NCI-H748 (cell line): Measurements from ENCODE around the gene RBFOX2.
"Not testable (repeated sequence)": the region's sequence is repeated elsewhere in the genome, so short reads cannot be mapped to it uniquely, and the experiment has no call there.

Experiments
- DNase-seq: peaks from one replicate; lab custom pipeline; 2025; ENCODE audit not compliant: unreplicated experiment; lab: John Stamatoyannopoulos, UW

RBFOX2 gene

DNA sequence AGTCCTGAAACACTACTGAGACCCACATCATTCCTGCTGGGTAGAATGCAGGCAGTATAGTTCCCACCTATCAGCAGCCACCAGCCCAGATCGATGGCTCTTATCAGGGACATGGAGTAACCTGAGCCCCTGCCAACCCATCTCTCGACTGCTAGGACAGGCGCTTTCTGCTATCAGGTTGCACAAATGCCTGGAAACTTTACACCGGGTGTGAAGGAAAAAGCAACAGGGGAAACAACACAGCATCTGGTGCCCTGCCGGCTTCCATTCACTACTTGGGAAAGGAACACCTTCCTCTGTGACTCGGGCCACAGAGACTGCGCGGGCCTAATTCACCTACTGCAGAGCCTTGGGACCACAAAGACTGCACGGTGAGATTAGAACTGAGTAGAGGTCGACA, 18.5 kb downstream of the RBFOX2 start:
- peak; percentile 29 for DNase-seq

- DNase-seq = no peak
These were observed 19.5 kb downstream of the RBFOX2 start for GRCh38 chr22:36009085-36009484.

GRCh38 chr22:36008565-36008964, 20.1 kb downstream of the RBFOX2 start:
- DNase-seq = no peak

DNA sequence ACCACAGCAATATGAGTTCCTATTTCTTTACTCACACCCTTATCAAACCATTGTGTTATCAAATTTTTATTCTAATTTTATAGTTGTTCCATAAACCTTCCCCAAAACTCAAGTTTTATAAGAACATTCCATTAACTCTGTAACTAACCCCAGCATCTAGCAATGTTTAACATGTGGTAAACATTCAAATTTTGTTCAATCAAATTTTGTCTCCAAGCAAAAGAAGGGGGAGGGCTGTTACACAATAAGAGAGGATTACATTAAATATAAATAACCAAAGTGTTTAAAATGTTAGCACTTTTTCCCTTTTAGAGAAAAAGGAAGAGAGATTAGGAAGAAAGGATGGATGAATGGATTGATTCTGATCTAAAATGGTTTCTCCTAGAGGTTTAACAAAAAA, 20.5 kb downstream of the RBFOX2 start:
- no peak for DNase-seq

DNA sequence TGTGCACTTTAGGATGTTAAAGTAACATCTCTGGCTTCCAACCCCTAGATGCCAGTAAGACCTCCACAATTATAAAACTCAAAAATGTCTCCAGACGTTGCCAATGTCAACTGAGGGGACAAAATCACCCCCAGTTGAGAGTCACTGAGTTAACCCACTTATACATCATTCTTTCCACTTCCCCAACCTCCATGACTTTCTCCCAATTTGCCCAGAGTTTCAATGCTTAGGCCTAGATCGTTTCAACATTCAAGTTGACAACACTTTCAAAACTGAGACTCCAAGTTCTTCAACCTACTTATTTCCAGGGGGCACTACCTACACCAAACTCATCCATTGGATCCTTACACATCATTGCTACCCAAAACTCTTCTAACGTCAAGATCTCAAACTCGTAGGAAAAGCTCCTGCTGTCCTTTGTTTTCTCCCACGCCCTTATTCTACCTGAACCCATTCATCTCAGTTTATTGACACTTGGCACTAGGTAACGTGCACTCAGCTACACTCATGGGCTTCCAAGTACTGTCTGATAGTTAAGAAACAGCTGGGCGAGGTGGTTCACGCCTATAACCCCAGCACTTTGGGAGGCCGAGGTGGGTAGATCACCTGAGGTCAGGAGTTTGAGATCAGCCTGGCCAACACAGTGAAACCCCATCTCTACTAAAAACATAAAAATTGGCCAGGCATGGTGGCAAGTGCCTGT, 24.5 kb downstream of the RBFOX2 start:
- DNase-seq = no peak

DNA sequence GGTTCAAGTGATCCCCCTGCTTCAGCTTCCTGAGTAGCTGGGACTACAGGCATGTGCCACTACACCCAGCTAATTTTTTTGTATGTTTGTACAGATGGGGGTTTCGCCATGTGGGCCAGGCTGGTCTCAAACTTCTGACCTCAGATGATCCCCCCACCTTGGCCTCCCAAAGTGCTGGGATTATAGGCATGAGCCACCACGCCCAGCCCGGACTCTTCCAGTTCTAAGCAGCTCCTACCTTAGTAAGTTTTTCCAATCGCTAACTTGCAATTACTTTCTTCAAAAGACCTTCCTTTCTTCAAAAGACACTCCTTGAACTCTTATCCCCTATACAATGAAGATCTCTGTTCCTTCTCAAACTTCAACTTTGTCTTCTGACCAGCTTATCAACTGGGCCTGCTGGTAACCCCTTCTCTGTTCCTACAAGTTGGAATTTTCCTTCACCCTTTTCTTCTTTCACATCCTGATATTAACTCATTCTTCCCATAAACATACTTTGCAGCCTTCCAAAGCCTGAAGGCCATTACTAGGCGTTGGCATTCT, 25.8 kb downstream of the RBFOX2 start:
- no peak for DNase-seq

GRCh38 chr22:36002084-36002483, 26.5 kb downstream of the RBFOX2 start:
- no peak for DNase-seq

DNA sequence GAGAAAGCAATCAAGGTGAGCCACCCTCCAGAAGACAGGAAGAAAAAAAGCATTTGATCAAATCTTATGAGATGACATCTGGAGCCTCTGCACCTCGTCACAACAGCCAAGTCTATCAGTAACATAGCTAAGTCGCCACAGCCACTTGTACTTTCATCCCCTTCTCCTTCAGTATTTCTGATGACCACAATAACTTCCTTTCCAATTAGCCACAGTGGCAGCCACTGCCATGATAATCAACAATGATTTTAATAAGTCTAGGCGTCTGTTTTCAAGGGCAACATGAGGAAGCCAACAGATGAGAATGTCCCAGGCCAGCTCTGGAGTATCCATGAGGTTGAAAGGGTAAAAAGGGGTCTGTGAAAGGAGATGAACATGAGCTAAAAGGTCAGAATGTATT, 29.9 kb downstream of the RBFOX2 start:
- DNase-seq = no peak

- no peak for DNase-seq
These were observed 31.2 kb downstream of the RBFOX2 start for GRCh38 chr22:35997438-35997837.

DNA sequence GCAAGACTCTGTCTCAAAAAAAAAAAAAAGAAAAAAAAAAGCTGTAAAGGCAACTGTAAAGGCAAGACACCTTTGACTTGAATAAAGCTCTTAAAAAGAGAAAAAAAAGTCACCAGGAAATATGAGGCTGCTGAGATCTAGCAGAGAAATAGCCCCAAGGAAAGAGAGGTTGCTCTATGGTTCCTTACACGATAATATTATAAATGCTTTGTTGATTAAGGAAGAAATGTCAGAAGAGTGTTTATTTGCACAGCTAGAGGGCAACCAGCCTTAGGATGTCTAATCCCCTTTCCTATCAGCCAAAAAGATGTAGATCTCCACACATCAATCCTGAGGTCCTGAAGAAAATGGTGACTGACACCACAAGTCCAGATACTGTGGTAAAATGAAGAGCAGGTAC, 32.0 kb downstream of the RBFOX2 start:
- DNase-seq = no peak

DNA sequence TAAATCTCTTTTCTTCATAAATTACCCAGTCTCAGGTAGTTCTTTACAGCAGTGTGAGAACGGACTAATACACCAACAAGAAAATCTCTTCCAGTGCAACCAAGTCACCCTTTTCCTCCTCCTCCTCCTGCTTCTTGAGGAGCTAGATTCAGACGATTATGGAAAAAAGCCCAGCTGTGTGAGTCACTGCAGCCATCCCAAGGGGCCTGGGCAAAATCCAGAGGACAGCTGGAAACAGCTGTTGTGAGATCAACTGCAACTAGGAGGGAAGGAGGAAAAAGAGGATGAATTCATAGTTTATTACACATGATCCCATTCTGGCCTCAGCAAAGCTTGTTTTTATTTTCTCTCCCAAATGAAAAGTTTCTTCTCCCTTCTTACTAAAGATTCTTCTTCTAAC, 32.9 kb downstream of the RBFOX2 start:
- no peak for DNase-seq

- no peak for DNase-seq
These were observed 33.3 kb downstream of the RBFOX2 start for GRCh38 chr22:35995348-35995747.

GRCh38 chr22:35993727-35994126, 34.9 kb downstream of the RBFOX2 start:
- not testable (repeated sequence) for DNase-seq

- no peak for DNase-seq
These were observed 35.4 kb downstream of the RBFOX2 start for GRCh38 chr22:35993048-35993714.

- no peak for DNase-seq
These were observed 37.5 kb downstream of the RBFOX2 start for GRCh38 chr22:35991168-35991567.

DNA sequence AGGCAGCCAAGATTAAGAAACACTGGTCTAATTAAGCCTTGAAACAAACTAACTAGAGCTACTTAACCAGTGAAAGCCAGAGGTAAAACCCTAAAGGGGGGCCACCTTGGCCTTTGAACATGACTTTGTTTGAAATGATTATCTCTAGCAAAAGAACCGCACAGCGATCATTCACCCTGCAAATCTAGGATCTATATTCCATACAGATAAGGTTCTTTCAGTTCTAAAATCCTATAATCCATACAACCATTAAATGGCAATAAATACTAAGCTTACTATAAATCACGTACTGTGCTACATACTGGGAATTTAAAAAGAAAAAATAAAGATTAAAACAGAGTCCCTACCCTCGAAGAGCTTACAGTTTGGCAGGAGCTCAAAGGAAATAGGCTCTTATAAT, 40.6 kb downstream of the RBFOX2 start:
- DNase-seq = no peak

- no peak for DNase-seq
These were observed 41.1 kb downstream of the RBFOX2 start for GRCh38 chr22:35987487-35987886.

DNA sequence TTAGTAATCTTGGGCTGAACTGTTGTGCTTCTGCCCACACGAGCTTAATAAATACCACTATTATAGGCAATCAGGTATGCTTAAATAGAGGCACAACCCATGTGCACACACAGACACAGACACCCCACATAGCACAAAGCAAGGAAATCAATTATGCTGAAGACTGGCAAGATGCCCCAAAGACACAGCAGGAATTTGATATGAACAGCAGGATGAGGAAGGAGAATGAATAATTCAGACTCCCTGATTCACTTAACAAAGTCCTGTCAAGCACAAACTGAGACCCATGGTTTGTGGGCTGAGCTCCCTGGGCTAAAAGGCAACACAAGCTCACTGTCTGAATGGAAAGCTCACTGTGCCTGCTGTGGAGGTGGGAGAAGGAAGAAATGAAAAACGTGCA, 42.5 kb downstream of the RBFOX2 start:
- no peak for DNase-seq

- DNase-seq = no peak
These were observed 43.3 kb downstream of the RBFOX2 start for GRCh38 chr22:35985371-35985770.

DNA sequence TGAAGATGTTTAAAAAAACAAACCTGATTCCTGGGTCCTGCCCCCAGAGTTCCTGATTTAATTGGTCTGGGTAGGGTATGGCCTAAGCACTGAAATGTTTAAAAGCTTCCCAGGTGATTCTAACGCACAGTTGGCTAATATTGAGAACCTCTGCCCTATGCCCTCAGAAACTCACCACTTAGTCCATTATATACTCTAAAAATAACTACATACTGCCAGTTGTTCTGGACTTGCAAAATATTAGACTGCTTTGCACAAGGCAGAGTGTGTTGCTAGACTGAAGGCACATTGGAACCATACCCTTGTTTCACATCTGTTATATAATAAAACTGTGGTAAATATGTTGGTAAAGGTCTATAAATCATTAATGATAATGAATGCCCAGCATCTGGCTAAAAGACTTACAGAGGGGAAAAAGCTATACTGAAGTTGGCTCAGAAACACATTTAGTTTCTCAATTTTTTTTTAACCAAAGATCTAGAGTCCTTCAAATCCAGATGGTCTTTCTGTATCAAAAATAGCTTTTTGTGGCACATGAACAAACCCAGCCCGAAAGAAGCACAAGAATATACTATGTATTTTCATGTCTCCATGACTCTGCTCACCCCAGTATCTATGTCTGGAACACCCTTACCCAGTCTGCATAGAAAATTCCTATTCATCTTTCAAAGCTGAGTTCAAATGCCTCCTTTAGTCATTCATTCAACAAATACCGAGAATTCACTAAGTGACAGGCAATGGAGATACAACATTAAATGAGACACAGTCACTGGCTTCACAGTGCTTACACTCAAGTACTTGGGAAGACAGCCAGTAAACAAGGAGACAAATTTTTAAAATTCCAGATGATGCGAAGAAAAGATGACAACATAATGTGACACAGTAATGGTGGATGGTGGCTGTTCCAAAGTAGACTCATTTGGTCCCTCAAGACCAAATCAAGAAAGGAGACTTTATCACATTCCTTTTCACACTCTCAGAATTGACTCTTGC, 44.1 kb downstream of the RBFOX2 start:
- no peak for DNase-seq

DNA sequence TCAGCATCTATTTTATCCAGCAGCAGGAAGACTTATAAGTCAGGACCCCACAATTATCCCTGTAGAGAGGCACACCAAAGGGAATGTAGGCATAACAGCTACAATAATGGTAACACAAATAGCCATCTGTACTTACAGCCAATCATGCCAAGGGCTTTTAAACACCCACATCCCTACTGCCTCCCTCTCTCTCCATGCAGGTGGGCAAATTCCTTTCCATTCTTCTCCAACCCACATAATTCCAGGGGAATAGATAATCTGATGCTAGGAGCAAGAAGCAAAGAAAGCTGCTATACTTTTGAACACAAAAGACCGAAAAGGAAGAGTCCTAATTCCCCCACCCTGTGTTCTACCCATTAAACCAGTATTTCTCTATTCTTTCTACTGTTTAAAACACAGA, 46.7 kb downstream of the RBFOX2 start:
- DNase-seq = no peak
